GM18505 (cell line): Measurements from ENCODE around the gene DCPS.
"Not testable (repeated sequence)": the region's sequence is repeated elsewhere in the genome, so short reads cannot be mapped to it uniquely, and the experiment has no call there.

Source experiments
- ATAC-seq: cut with Tn5 transposase; IDR thresholded peaks from one replicate; pipeline ENCODE4 v1.9.1; 2021; ENCODE audit not compliant: unreplicated experiment
- POLR2A ChIP-seq: IDR thresholded peaks from 4 replicates; pipeline ENCODE4 v1.6.1; 2011; ENCODE audit warnings: borderline replicate concordance; ENCODE audit not compliant: insufficient read depth, insufficient read length; ENCODE audit errors: extremely low read depth

The DCPS gene

DNA sequence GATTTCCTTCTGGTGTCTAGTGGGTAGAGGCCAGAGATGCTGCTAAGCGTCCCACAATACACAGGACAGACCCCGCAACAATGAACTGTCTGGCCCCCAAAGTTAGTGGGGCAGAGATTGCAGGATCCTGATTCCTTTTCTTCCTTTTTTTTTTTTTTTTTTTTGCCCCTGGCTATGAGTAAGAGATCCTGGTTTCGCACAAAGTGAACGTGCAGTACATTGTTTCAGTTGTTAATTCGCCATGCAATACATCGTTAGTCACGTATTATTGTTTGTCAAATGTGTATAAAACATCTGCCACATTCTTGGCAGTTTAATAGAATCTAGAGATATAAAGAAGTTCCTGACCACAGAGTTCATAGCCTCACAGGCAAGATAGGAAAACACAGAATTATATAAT, 71.9 kb downstream of the DCPS start:
- ATAC-seq = no peak
- no peak for TF ChIP-seq POLR2A

DNA sequence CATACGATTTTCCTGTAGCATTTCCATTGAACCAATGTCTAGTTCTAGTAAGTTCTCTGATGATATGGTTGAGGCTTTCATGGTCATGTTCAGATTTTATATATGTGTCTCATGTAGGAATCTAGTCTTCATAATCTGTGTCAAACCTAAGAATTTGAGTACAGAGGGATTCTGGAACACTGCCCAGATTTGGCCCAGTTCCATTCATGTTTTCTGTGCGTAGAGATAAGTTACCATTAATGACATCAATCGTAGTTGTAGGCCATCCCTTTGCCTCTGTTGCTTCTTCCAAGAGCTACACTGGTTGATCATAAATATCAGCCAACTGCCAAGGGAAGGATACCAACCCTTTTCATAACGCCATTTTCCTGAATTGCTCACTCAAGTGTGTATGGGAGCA, 74.9 kb downstream of the DCPS start:
- ATAC-seq = no peak
- no peak for TF ChIP-seq POLR2A

DNA sequence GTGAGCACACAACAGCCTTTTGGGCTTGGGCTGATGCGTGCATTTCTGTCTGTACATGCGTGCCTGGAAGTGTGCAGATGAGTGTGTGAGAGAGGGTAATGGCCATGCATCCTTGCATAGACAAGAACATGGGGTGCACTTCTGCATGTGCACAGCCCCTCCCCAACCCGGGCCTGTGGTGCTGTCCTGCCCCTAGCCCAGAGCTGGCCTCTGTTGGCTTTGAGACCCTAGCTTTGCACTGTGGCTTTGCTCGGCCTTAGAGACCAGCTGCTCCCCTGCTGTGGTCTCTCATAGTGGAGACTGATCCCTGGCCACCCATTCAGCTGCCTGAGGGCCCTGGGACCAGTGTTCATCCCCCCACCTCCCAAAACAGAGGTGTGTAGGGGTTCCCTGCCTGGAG, 77.0 kb downstream of the DCPS start:
- TF ChIP-seq POLR2A = no peak
- ATAC-seq = no peak

DNA sequence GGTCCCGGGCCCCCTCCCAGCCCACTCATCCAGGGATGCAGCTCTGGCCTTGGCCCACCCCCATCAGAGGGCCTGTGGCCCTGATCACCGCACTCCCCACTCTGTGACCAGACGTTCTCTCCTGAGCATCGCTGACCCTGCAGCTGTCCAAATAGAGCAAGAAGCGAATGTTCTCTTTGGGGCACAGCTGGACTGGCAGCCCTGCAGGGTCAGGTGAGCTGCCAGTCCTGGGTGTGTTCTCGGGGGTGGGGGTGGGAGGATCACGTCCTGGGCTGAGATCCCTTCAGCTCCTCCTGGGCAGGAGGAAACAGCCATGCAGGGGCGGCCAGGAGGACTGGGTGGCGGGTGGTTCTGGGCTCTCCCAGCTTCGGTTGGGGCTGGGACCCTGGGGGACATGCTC, 78.1 kb downstream of the DCPS start:
- ATAC-seq = not testable (repeated sequence)

DNA sequence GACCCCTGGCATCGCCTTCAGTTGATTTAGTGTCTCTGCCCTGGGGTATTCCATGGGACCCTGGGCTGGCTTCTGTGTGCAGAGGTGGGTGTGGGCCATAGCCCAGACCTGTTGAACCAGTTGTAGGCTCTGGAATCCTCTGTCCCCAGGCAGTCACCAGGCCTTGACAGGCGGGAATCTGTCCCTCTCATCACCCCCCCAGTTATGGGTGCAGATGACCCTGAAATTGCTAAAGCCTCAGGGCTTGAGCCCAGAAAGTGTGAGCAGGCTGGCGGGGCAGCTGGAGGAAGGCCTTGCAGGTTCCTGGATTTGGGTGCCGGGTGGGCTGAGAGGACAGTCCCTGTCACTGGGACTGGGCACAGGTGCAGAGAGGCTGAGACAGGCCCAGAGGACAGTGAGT, 78.8 kb downstream of the DCPS start:
- ATAC-seq = not testable (repeated sequence)

DNA sequence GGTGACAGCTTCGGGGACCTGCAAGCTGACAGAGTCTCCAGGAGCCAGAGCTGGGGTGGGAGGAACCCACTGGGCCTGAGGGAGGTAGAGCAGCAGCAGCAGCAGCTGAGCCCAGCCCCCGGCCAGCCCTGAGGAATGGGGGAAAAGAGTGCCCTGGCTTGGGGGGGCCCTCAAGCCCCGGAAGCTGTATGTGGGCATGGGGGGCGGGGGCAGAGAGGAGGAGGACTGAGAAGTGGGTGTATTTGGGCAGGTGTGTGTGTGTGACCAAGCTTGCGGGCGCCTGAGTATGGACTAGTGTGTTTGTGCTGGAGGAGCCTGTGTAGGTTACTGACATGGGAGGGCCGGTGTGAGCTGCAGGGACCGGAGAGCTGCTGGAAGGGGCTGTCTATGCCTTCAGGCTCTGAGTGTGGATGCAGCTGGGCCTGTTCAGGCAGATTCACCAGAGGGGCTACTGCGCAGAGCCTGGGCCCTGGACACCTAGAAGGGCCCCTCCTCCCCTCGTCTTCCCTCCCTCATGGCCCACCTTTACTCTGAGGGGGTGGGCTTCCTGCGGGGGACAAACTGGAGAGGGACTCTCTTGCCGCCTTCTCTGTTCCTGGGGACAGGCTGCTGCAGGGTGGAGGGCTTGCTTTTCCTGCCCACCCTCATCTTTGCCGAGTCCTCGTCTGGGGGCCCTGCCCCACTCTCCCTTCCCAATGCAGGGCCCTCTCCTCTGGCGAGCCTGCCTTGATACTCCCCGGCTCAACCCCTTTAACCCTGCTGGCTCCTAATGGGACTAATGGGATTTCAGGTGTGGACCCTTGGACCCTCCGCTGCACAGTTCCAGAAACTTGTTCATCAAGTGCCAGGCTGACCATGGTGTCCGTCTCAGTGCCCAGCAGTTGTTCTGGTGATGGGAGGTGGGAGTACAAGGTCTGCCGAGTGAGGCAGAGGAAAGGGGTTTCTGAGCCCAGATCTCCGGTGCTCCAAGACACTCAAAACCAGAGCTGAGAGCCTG, 79.8 kb downstream of the DCPS start:
- no peak for TF ChIP-seq POLR2A
- ATAC-seq = no peak

DNA sequence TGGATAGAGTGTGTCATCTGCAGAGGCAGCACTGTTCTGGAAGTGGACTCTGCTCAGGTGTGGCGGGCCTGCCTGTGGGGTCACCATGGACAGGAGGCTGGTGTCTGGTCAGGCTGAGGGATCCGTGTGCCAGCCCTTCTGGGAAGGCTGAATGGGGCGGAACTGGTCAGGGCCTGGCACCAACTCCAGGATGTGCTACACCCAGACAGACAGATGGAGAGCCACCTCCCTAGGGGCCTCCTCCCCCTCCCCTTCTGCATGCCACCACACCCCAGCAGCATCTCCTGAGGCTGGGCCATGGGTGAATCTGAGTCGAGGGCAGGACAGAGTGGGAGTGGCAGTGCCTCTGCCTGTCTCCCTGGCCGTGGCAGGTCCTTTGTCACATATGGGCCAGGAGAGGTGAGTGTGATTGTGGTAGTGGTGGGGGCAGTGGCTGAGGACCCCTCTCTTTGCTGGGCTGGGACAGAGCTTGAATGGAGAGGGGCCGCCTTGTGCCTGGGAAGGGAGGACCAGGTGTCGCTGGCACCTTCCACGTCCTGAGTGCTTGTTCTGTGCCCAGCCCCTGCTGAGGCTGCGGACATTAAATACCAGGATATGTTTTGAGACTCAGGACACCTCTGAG, 80.7 kb downstream of the DCPS start:
- no peak for ATAC-seq
- TF ChIP-seq POLR2A = no peak

DNA sequence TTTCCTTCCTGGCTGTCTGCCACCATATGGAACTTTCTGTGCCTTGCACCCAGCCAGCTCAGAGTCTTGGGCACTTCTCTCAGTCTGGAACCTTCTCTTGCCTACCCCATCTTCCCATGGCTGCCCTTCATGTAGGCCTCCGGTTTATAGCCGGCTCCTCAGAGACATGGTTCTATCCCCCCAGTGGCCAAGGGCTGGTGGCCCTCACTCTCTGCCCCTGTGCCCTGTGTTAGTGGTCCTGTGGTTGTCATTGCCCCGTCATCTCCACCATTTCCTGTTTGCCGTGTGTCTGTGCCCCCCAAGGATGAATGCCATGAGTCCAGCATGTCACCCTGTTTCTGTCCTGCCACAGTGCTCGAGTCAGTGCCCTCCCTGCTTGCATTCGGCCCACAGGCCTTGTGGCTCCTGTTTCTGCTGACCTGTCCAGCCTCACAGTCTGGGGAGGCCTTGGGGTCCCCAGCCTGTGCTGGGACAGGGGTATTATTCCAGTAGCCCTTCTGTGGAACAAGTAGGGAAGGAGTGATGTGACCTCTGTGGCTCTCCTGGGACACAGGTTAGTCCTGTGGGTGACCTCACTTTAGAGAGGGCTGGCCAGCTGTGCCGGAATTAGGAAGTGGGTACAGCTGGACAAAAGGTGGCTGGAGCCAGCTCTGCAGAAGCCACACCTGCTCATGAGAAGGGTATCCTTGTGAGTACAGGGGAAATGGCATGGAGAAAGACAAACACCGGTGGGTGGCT, 82.3 kb downstream of the DCPS start:
- TF ChIP-seq POLR2A = no peak
- no peak for ATAC-seq

DNA sequence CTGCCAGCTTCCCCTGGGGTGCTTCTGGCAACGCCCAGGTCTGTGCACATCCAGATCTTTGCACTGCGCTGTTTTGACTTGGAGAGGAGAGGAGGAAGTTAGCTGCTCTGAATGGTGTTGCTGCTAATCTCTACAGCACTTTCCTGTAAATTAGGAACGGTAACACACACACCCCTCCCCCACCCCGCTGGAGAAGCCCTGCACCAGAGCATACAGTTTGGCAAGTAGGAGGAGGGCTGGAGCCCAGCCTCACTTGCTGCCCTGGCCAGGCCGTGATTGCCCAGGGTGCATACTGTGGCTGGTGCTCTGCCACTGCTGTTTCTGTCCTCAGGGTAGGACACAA, 82.8 kb downstream of the DCPS start:
- ATAC-seq = not testable (repeated sequence)

DNA sequence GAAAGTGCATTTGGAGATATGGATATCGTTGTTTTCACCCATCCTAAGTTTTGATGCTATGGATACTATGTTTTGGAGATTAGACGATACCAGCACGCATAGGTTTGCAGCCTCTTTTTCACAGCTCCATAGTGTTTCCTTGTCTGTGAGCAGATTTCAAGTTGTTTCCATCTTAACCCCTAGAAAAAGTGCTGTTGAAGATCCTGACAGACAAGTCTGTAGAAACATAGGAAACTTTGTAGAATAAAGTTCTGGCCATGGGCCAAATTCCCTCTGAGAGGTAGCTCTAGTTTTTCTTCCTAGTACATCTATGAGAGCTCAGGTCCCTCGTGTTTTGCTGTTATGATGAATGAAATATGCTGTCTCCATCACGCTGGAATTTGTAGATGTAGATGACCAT, 84.0 kb downstream of the DCPS start:
- no peak for TF ChIP-seq POLR2A
- ATAC-seq = no peak

DNA sequence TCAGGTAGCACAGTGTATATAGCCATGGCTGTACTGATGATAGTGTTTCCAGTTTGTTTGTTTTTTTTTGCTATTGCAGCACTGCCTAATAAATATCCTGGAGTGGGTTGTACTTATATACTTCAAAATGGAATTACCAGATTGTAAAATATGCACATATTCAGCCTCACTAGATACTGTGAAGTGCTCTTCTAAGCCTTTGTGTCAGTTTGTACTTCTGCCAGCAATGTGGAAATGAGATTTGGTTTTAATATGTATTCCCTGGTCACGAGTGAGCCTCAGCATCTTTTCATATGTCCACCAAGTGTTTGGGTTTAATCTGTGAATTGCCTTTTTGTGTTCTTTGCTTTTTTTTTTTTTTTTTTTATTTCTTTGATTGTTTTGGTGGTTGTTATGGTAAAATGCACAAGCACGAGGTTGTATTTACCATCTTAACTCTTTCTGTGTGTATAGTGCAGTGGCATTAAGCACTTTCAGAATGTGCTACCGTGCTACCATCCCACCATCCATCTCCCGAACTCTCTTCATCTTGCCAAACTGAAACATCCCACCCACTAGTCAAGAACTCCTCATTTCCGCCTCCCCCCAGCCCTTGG, 86.5 kb downstream of the DCPS start:
- no peak for TF ChIP-seq POLR2A
- ATAC-seq = no peak

DNA sequence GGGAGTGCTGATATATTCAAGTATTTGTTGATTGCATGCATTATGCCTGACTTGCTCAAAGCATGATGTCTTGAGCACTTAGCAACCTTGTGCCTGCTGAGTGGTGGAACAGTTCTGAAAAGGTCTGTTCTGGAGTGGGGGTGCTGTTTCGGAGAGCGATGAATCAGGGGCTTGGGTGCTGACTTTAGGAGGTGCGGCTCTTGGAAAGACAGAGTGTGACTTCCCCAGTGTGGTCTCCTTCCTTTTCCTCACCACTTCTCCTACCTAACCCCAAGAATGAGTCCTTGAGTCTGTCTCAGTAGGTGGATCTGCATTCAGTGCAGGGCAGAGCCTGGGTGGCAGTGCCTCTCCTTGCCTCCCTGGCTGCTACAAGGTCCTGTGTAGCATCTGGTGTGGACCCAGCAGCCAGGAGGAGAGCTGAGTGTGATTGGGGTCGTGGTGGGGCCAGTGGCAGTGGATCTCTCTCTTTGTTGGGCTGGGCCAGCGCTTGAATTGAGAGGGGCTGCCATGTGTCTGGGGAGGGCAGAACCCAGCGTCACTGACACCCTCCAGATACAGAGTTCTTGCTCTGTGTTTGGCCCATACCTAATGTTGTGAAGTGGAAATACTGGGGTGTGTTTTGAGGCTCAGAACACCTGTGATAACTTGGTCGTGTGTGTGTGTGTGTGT, 87.6 kb downstream of the DCPS start:
- TF ChIP-seq POLR2A = no peak
- ATAC-seq = no peak

DNA sequence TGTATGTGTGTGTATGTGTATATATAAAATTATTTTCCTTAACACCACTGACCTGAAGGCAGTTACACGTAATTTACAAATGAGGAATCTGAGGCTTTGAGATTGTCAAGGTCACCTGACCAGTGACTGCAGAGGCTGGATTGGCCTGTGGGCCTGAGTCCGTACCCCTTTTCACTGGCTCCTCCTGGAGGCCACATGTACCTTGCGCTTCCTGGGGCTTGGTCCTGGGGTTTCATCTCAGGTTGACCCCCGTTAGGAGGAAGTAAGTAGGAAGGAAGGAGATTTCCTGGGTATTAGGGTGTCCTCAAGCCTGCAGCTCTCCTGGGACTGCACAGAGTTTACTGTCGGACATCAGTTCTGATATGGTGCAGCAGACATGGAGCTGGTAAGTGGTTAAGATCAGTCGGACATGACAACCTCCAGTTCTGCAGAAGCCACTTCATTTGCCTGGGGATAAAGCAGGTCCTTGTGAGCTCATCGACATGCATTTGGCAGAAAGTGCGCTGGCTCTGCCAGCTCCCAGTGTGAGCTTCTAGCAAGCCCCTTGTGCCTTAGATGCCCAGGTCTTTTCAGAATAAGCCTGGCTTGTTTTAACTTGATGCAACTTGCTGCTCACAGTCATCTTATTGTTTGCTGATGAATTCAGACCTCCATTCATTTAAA, 88.2 kb downstream of the DCPS start:
- ATAC-seq = peak; percentile 58
- TF ChIP-seq POLR2A = no peak

DNA sequence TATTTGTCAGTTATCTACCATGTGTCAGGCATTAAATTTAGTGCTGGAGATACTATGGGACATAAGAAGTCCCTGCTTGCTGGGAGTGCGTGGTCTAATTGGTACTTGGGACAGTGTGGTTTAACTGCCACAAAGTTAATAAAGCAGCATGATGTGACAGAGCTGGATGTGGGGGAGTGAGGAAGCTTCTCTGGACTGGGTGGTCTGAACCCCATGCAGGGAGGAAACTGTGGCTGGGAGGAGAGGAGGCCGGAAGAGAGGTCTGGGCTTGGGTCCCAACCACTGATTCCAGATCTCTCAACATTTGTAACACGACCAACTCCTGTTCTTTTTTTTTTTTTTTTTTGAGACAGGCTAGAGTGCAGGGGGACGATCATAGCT, 88.8 kb downstream of the DCPS start:
- no peak for TF ChIP-seq POLR2A
- no peak for ATAC-seq
